ENCODE measurements around the gene APEH.
A peak's percentile ranks its signal among the peaks of the same experiment; 100 is the strongest.

Gene APEH

DNA sequence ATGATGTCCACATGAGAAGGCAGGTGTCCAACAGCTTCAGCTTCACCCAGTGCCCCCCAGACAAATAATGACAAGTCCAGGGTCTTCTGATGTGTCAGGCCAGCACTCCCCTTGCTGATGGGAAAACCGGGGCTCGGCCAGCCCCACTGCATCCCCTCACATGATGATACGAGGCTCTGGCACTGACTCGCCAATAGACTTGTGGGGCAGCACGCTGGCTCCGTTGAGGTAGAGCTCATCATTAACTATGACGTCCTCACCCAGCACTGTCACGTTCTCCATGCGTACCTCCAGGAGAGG is 47.4 kb downstream of the APEH start:
- TF ChIP-seq, protein P1, sequence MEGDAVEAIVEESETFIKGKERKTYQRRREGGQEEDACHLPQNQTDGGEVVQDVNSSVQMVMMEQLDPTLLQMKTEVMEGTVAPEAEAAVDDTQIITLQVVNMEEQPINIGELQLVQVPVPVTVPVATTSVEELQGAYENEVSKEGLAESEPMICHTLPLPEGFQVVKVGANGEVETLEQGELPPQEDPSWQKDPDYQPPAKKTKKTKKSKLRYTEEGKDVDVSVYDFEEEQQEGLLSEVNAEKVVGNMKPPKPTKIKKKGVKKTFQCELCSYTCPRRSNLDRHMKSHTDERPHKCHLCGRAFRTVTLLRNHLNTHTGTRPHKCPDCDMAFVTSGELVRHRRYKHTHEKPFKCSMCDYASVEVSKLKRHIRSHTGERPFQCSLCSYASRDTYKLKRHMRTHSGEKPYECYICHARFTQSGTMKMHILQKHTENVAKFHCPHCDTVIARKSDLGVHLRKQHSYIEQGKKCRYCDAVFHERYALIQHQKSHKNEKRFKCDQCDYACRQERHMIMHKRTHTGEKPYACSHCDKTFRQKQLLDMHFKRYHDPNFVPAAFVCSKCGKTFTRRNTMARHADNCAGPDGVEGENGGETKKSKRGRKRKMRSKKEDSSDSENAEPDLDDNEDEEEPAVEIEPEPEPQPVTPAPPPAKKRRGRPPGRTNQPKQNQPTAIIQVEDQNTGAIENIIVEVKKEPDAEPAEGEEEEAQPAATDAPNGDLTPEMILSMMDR (IDR thresholded peaks at IDR 0.05; ENCODE audit: low read depth, low read length, missing control alignments), result no peak
- H3K4me3 ChIP-seq (ENCODE audit: low read depth, low read length), result no peak overlapping the region
- no peak for DNase-seq (ENCODE audit: low read depth)

DNA sequence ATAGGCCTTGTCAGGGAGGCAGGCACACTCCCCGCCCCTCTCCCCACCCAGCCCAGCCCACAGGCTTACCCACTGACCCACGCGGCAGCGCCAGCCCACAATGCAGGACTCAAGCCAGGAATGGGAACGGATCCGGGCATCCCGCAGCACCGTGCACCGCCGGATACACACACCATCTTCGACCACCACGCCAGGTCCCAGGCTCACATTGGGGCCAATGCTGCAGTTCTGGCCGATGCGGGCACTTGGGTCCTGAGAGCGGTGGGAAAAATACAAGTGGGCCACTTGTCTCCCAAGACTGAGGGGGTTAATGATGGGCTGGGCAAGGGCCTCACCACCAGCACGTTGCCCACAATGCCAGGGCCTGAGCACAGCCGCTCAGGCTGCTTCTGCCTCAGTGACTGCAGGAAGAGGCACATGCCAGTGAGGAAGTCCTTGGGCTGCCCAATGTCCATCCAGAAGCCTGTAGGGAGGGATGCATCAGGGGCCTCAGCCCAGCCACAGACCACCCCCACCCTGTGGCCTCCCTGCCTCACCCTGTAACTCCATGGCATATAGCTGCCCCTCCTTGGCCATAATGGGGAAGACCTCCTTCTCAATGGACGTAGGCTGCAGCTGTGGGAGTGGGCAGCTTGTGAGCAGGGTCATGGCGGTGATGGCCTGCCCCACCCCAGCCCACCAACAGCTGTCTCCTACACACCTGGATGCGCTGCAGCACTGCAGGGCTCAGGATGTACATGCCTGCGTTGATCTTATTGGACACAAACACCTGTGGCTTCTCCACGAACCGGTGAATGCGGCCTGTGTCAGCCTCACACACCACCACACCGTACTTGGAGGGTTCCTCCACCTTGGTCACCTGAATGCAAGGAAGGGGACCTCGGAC is 48.0 kb downstream of the APEH start:
- H3K4me3 ChIP-seq (ENCODE audit: low read depth, low read length), result peak overlapping the region; percentile 99

DNA sequence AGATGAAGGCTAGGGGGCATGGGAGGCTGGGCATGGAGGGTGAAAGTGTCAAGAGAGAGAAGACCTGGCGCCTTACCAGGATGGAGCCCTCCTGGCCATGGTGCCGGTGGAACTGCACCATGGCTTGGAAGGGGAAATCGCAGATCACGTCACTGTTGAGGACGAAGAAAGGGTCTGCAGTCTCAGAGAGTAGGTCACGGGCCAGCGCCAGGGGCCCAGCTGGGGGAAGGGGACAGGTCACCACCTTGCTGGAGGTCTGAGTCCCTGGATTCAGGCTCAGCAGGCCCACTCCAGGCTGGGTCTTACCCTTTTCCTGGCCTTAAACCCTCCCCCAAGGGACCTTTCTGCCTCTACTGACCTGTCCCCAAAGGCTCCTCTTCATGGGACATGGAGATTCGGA is 48.7 kb downstream of the APEH start:
- DNase-seq (ENCODE audit: low read depth), result no peak
- TF ChIP-seq, protein P1 (IDR thresholded peaks at IDR 0.05; ENCODE audit: low read depth, low read length, missing control alignments), result no peak
- H3K4me3 ChIP-seq (ENCODE audit: low read depth, low read length), result peak overlapping the region; percentile 99

More for the DNA sequence above, 48.0 kb downstream of the APEH start:
- DNase-seq (ENCODE audit: low read depth), result no peak
- TF ChIP-seq, protein P1 (IDR thresholded peaks at IDR 0.05; ENCODE audit: low read depth, low read length, missing control alignments), result no peak

DNA sequence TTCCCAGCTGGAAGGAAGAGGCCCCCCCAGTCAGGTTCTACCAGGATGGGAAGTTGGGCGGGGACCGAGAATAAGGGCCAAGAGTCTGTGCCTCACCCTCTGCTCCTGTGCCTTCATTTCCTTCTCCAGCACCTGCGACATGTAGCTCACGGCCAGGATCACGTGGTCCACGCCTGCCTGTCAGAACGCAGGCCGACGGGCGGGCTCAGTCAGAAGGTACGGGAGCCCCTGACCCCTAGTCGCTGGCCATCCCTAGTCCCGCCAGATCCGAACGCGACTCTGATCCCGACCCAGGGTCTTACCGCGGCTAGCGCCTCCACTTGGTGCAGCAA is 49.1 kb downstream of the APEH start:
- DNase-seq (ENCODE audit: low read depth), result peak; percentile 34
- H3K4me3 ChIP-seq (ENCODE audit: low read depth, low read length), result peak overlapping the region; percentile 99
- TF ChIP-seq, protein P1 (IDR thresholded peaks at IDR 0.05; ENCODE audit: low read depth, low read length, missing control alignments), result no peak

DNA sequence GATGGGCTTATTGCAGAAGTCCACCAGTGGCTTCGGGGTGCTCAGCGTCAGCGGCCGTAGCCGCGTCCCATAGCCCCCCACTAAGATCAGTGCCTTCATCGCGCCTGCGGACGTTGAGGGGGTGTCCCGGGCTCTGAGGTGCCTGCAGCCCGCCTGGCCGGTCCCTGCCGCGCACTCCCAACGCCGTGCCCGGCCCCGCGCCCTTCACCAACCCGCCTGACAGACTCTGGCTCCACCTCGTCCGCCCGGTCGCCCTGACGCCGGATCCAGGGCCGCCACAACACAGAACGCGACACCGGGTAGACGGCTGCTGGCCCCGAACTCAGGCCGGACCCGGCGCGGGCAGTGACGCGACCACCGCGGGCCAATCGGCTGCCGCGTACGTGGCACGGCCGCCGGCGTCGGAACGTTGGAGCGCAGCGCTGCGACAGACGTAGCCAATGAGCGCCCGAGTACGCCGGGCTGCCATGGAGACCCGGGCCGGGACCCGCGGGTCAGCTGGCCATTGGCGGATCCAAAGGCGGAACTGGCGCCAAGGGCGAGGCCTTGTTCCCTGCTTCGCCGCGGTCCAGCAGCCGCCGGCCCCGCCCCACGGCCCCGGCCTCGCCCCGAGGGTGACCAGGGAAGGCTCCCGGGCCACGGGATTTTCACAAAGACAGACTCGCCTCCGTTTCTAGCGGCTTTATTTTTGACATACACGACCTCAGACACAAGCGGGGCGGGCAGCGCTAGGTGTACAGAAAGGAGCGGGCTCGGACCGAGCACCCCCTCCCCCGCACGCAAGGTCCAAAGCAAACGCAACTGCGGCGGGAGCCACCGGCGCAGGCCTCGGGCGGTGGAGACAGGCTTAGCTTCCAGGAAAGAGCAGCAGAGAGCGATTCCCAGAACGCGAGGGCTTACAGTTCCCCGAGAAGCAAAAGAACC is 49.7 kb downstream of the APEH start, which contains the start of gene GMPPB:
GMPPB (minus strand) TSS at position 324 of the 924 bp plus-strand sequence; CDS start at position 99, 225 bp downstream.
- TF ChIP-seq, protein P1 (IDR thresholded peaks at IDR 0.05; ENCODE audit: low read depth, low read length, missing control alignments), result no peak
- H3K4me3 ChIP-seq (ENCODE audit: low read depth, low read length), result peak within 1 kb of the TSS; percentile 99
- DNase-seq (ENCODE audit: low read depth), result peak; percentile 84

DNA sequence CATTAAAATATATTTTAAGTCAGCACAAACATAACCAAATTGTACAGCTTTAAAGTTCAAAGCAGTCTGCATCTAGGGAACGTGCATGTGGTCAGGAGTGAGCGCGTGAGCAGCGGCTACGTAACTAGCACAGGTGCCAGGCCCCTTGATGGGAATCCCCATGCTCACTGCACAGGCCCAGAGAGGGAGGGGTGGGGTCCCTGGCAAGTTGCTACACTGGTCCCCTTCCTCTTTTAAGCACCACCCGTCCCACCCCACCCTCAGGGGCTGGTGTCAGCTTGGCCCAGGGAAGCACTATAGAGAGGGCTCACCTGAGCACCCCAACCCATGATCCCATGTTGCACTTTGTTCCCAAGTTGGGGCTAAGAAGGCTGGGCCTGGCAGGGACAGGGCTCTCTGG is 50.4 kb downstream of the APEH start:
- no peak for DNase-seq (ENCODE audit: low read depth)
- TF ChIP-seq, protein P1 (IDR thresholded peaks at IDR 0.05; ENCODE audit: low read depth, low read length, missing control alignments), result no peak
- peak overlapping the region; percentile 75 for H3K4me3 ChIP-seq (ENCODE audit: low read depth, low read length)

Measured in GM12864 (cell line).